K562 (cell line): ENCODE data around the gene COL16A1. TPM values are rescaled to one million over a fixed set of nuclear protein-coding genes. Genes with fewer than 3 reads are reported as not detected.

Experiments
- polyA plus RNA-seq, 8 experiments: library from polyadenylated mRNA; depleted of rRNA in 4 of 8; stranded (reverse) in 5 of 8; unstranded in 3 of 8; fragments of >200 nt; fragmentation: Nextera tagmentation in 2 of 8; fragmentation: Illumina TruSeq in 1 of 8; extraction: Ambion mirVana in 2 of 8; extraction: Trizol in 1 of 8; gene quantifications; 2 replicates each; pipeline versions ENCODE4 v1.2.1 to v1.2.3, GENCODE V29; 2011 to 2014; ENCODE audit warnings: inconsistent platforms in 1 of 8, missing spikeins in 1 of 8
- total RNA-seq, 7 experiments: library from RNA; depleted of rRNA in 6 of 7; stranded (reverse); fragments of >200 nt in 6 of 7; fragmentation: Illumina TruSeq in 2 of 7; extraction: Trizol in 2 of 7; gene quantifications; 2 replicates each; pipeline versions ENCODE4 v1.2.1 to v1.2.3, GENCODE V29; 2011 to 2021; ENCODE audit warnings: low replicate concordance in 1 of 7
- TF ChIP-seq, protein P1 (sequence below), 2 experiments: fragments of 450-650 bp in 1 of 2; sonication (generic) in 1 of 2; formaldehyde crosslinking in 1 of 2; IDR thresholded peaks; 2 replicates each; pipeline versions ENCODE4 v1.7.1 to v1.9.0; 2016 to 2022; ENCODE audit warnings: inconsistent platforms in 1 of 2, mild to moderate bottlenecking in 1 of 2, missing genetic modification reagents in 1 of 2

Gene COL16A1
- total and polyA plus RNA-seq, 9 of the 15 experiments (the other 6 are each of a cell fraction or from before 2014, with no cell fraction given) = 0.11 to 0.60 (median 0.11) TPM; not detected in 6

DNA sequence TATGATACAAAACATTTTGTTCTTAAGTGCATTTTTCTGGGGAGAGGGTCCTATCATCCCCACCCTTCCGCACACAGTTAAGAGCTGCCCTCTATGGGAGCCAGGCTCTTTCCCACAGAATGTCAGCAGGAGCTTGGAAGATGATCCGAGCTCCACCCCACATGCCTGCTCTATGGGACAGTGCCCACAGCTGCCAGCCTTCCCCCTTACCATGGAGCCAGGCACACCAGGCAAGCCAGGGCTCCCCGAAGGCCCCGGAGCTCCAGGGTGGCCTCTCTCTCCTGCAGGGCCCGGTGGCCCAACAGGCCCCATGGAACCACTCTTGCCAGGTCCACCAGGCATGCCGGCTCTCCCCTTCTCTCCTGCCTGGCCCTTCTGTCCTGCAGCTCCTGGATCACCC is 48.7 kb downstream of the COL16A1 start (continued):
- TF ChIP-seq, protein P1, sequence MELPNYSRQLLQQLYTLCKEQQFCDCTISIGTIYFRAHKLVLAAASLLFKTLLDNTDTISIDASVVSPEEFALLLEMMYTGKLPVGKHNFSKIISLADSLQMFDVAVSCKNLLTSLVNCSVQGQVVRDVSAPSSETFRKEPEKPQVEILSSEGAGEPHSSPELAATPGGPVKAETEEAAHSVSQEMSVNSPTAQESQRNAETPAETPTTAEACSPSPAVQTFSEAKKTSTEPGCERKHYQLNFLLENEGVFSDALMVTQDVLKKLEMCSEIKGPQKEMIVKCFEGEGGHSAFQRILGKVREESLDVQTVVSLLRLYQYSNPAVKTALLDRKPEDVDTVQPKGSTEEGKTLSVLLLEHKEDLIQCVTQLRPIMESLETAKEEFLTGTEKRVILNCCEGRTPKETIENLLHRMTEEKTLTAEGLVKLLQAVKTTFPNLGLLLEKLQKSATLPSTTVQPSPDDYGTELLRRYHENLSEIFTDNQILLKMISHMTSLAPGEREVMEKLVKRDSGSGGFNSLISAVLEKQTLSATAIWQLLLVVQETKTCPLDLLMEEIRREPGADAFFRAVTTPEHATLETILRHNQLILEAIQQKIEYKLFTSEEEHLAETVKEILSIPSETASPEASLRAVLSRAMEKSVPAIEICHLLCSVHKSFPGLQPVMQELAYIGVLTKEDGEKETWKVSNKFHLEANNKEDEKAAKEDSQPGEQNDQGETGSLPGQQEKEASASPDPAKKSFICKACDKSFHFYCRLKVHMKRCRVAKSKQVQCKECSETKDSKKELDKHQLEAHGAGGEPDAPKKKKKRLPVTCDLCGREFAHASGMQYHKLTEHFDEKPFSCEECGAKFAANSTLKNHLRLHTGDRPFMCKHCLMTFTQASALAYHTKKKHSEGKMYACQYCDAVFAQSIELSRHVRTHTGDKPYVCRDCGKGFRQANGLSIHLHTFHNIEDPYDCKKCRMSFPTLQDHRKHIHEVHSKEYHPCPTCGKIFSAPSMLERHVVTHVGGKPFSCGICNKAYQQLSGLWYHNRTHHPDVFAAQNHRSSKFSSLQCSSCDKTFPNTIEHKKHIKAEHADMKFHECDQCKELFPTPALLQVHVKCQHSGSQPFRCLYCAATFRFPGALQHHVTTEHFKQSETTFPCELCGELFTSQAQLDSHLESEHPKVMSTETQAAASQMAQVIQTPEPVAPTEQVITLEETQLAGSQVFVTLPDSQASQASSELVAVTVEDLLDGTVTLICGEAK (IDR thresholded peaks at IDR 0.05) = no peak
- TF ChIP-seq, protein P1 (CRISPR knock-in tag; IDR thresholded peaks at IDR 0.05) = no peak
